Measurements from ENCODE around the gene SLC30A3. TPM values are rescaled to one million over a fixed set of nuclear protein-coding genes. Genes with fewer than 3 reads are reported as not detected.

The SLC30A3 gene
- total RNA-seq, 4 donors from 2014 or later = 0.35 TPM; not detected in 3

- H3K27ac ChIP-seq = no peak overlapping the region
- H3K36me3 ChIP-seq = no peaks in the 10 kb centered on the region
- no peak for TF ChIP-seq CTCF (IDR thresholded peaks at IDR 0.05)
- TF ChIP-seq POLR2A (IDR thresholded peaks at IDR 0.05) = no peak
- H3K4me1 ChIP-seq = peaks cover 0 to 37% (median 22%) of the 10 kb centered on the region in 4 donors
- DNase-seq = no peak
- peaks cover 0 to 41% of the 10 kb centered on the region in 2 donors for H3K27me3 ChIP-seq
- H3K4me3 ChIP-seq = peak overlapping the region in 3 of 4 donors; percentile 41 to 66 (median 64)
- no peaks in the 10 kb centered on the region for H3K9me3 ChIP-seq
Observed at GRCh38 chr2:27261926-27262298, 935 bp downstream of the SLC30A3 start.

GRCh38 chr2:27261241-27261925, 1.5 kb downstream of the SLC30A3 start:
- DNase-seq = no peak
- H3K9me3 ChIP-seq = no peaks in the 10 kb centered on the region
- H3K4me1 ChIP-seq = peaks cover 0 to 37% (median 22%) of the 10 kb centered on the region in 4 donors
- peak overlapping the region in 1 of 4 donors; percentile 64 for H3K4me3 ChIP-seq
- peaks cover 0 to 41% of the 10 kb centered on the region in 2 donors for H3K27me3 ChIP-seq
- no peak for TF ChIP-seq CTCF (IDR thresholded peaks at IDR 0.05)
- no peak for TF ChIP-seq POLR2A (IDR thresholded peaks at IDR 0.05)
- H3K36me3 ChIP-seq = no peaks in the 10 kb centered on the region
- H3K27ac ChIP-seq = no peak overlapping the region

GRCh38 chr2:27258051-27258450, 4.8 kb downstream of the SLC30A3 start:
- H3K27me3 ChIP-seq = peaks cover 0 to 19% of the 10 kb centered on the region in 2 donors
- TF ChIP-seq CTCF (IDR thresholded peaks at IDR 0.05) (no peak), POLR2A (IDR thresholded peaks at IDR 0.05) (no peak)
- H3K4me3 ChIP-seq = no peak overlapping the region
- H3K9me3 ChIP-seq = no peaks in the 10 kb centered on the region
- peaks cover 0 to 14% (median 7%) of the 10 kb centered on the region in 4 donors for H3K4me1 ChIP-seq
- H3K36me3 ChIP-seq = no peaks in the 10 kb centered on the region
- H3K27ac ChIP-seq = no peak overlapping the region
- DNase-seq = no peak

GRCh38 chr2:27256855-27257454, 5.9 kb downstream of the SLC30A3 start:
- Histone ChIP-seq H3K36me3 (no peaks in the 10 kb centered on the region), H3K27ac (no peak overlapping the region), H3K9me3 (no peaks in the 10 kb centered on the region), H3K4me3 (no peak overlapping the region), H3K4me1 (peaks cover 0 to 4% (median 1%) of the 10 kb centered on the region in 4 donors), H3K27me3 (peaks cover 0 to 8% of the 10 kb centered on the region in 2 donors)
- no peak for TF ChIP-seq POLR2A (IDR thresholded peaks at IDR 0.05)
- TF ChIP-seq CTCF (IDR thresholded peaks at IDR 0.05) = no peak
- DNase-seq = no peak

- Histone ChIP-seq H3K27me3 (no peaks in the 10 kb centered on the region), H3K9me3 (no peaks in the 10 kb centered on the region), H3K27ac (no peak overlapping the region), H3K4me3 (no peak overlapping the region), H3K36me3 (no peaks in the 10 kb centered on the region), H3K4me1 (no peaks in the 10 kb centered on the region)
- no peak for DNase-seq
- TF ChIP-seq POLR2A (IDR thresholded peaks at IDR 0.05) (no peak), CTCF (IDR thresholded peaks at IDR 0.05) (no peak)
Observed at GRCh38 chr2:27255660-27256059, 7.2 kb downstream of the SLC30A3 start.

All from Peyer's patch (tissue), 4 donors.